Measurements from ENCODE around the gene CDC14C.
"Not testable (repeated sequence)": the region's sequence is repeated elsewhere in the genome, so short reads cannot be mapped to it uniquely, and the experiment has no call there.

The CDC14C gene

GRCh38 chr7:48924433-48924832 lies at the start of gene CDC14C:
Gene CDC14C (plus strand): TSS chr7:48924547. CDS start chr7:48924673, 126 bp downstream.
- no peak for DNase-seq (ENCODE audit: low read depth)

- no peak for DNase-seq (ENCODE audit: low read depth)
Measured at GRCh38 chr7:48875045-48875916, 49.1 kb upstream of the CDC14C start.

- no peak for DNase-seq (ENCODE audit: low read depth)
Measured at GRCh38 chr7:48876087-48876486, 48.3 kb upstream of the CDC14C start.

GRCh38 chr7:48880851-48881250 lies 43.5 kb upstream of the CDC14C start:
- DNase-seq (ENCODE audit: low read depth) = no peak

GRCh38 chr7:48887500-48887899 lies 36.8 kb upstream of the CDC14C start:
- DNase-seq (ENCODE audit: low read depth) = no peak

- no peak for DNase-seq (ENCODE audit: low read depth)
Measured at GRCh38 chr7:48894574-48894973, 29.8 kb upstream of the CDC14C start.

GRCh38 chr7:48899932-48900331 lies 24.4 kb upstream of the CDC14C start:
- no peak for DNase-seq (ENCODE audit: low read depth)

- DNase-seq (ENCODE audit: low read depth) = no peak
Measured at GRCh38 chr7:48901966-48902365, 22.4 kb upstream of the CDC14C start.

GRCh38 chr7:48904975-48905374 lies 19.4 kb upstream of the CDC14C start:
- DNase-seq (ENCODE audit: low read depth) = no peak

- not testable (repeated sequence) for DNase-seq (ENCODE audit: low read depth)
Measured at GRCh38 chr7:48905686-48906085, 18.7 kb upstream of the CDC14C start.

GRCh38 chr7:48909887-48910286 lies 14.5 kb upstream of the CDC14C start:
- not testable (repeated sequence) for DNase-seq (ENCODE audit: low read depth)

- DNase-seq (ENCODE audit: low read depth) = no peak
Measured at GRCh38 chr7:48931481-48931880, 7.1 kb downstream of the CDC14C start.

GRCh38 chr7:48932126-48932910 lies 8.0 kb downstream of the CDC14C start:
- no peak for DNase-seq (ENCODE audit: low read depth)

- DNase-seq (ENCODE audit: low read depth) = no peak
Measured at GRCh38 chr7:48933549-48934085, 9.3 kb downstream of the CDC14C start.

- no peak for DNase-seq (ENCODE audit: low read depth)
Measured at GRCh38 chr7:48938539-48939295, 14.4 kb downstream of the CDC14C start.

GRCh38 chr7:48943279-48943990 lies 19.1 kb downstream of the CDC14C start:
- no peak for DNase-seq (ENCODE audit: low read depth)

- DNase-seq (ENCODE audit: low read depth) = no peak
Measured at GRCh38 chr7:48955916-48956315, 31.6 kb downstream of the CDC14C start.

GRCh38 chr7:48959676-48960075 lies 35.3 kb downstream of the CDC14C start:
- DNase-seq (ENCODE audit: low read depth) = no peak

GRCh38 chr7:48962821-48963505 lies 38.6 kb downstream of the CDC14C start:
- DNase-seq (ENCODE audit: low read depth) = no peak

- DNase-seq (ENCODE audit: low read depth) = no peak
Measured at GRCh38 chr7:48964074-48964473, 39.7 kb downstream of the CDC14C start.

GRCh38 chr7:48971173-48971572 lies 46.8 kb downstream of the CDC14C start:
- DNase-seq (ENCODE audit: low read depth) = no peak

Data from T-helper 22 cell (primary cell).